ENCODE measurements around the gene REN.

Gene REN

GRCh38 chr1:204166219-204166618, at the start of gene REN:
REN (minus strand) TSS chr1:204166337; CDS start chr1:204166293, 44 bp downstream.
- Histone ChIP-seq H3K27me3 (ENCODE audit: control insufficient read depth in 1 of 2, insufficient read depth in 2 of 2, low read length in 2 of 2) (peaks cover 0 to 7% of the 10 kb centered on the region in 2 donors), H3K36me3 (ENCODE audit: insufficient read depth, low read length) (no peaks in the 10 kb centered on the region), H3K9me3 (ENCODE audit: low read length) (peaks cover 16% of the 10 kb centered on the region), H3K4me3 (ENCODE audit: low read depth in 1 of 2, low read length in 2 of 2) (no peak within 1 kb of the TSS), H3K9ac (ENCODE audit: low read length) (no peak within 1 kb of the TSS), H3K4me1 (ENCODE audit: insufficient read depth, low read length) (no peaks in the 10 kb centered on the region), H3K27ac (ENCODE audit: low read depth, low read length) (no peak within 1 kb of the TSS)

DNA sequence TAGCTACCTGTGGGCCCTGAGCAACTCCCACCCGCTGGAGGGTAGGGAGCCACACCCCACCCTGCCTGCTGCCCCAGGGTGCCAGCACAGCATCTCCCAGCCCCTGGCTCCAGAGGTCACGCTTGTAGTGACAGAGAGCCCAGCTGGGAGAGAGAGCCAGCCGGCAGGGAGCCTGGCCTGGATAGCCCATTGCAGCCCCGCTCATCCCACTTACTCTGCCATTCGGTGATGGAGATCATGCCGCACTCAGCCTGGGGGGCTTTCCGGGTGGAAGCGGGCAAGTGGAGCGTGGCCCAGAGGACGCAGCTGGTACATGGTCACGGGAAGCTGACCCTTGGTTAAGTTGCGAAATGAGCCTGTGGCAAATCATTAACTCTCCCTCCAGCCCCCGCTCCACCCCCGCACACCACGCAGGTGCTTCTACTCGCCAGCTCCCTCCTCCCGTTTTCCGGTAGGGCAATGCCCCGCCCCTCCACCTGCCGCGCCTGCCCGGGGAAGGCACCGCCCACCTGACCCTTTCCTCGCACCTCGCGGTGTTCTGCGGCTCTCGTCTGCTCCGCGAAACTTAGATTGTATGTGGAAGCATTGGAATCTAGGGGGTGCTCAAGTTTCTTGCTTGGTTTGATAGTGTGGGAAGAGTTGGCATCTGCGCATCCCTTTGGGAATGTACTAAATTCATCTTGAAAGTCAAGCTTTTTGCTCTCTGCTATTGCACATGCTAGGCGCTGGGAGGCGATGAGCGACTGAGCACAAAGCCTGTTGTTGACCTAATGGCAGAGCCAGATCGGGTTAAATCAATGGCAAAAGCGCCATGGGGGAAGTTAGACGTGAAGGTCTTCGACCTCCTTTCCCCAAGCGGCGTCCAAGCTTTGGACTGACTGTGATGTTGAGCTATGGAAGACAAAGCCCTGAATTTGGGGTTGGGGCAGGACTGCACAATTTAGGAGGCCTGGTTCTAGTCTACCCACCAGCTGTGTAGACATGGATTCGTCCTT, 47.8 kb upstream of the REN start, which contains the start of gene GOLT1A:
Gene GOLT1A (minus strand): TSS at position 321 of the 995 bp plus-strand sequence. CDS start 82 bp downstream, at position 239.
- Histone ChIP-seq H3K27ac (ENCODE audit: low read depth, low read length) (no peak within 1 kb of the TSS), H3K4me3 (ENCODE audit: low read depth in 1 of 2, low read length in 2 of 2) (peak within 1 kb of the TSS in 1 of 2 donors; percentile 18), H3K9ac (ENCODE audit: low read length) (no peak within 1 kb of the TSS), H3K9me3 (ENCODE audit: low read length) (no peaks in the 10 kb centered on the region), H3K27me3 (ENCODE audit: control insufficient read depth in 1 of 2, insufficient read depth in 2 of 2, low read length in 2 of 2) (peaks cover 0 to 6% of the 10 kb centered on the region in 2 donors), H3K36me3 (ENCODE audit: insufficient read depth, low read length) (no peaks in the 10 kb centered on the region), H3K4me1 (ENCODE audit: insufficient read depth, low read length) (peaks cover 7% of the 10 kb centered on the region)

DNA sequence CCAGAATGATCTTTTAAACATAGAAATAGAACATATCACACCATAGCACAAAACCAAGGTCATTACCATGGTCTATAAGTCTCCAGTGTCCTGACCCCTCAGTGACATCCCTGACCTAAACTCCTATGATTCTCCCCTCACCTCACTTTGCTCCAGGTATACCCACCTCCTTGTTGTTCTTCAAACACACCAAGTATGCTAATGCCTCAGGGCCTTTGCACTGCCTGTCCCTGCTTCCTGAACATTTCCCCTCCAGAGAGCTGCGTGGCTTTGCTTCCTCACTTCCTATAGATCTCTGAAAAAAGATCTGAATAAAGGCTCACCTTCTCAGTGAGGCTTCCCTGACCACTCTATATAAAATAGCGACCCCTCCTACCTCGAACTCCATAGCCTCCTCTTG, 46.6 kb upstream of the REN start:
- no peak overlapping the region for H3K27ac ChIP-seq (ENCODE audit: low read depth, low read length)
- H3K27me3 ChIP-seq (ENCODE audit: control insufficient read depth in 1 of 2, insufficient read depth in 2 of 2, low read length in 2 of 2), result peaks cover 0 to 6% of the 10 kb centered on the region in 2 donors
- no peaks in the 10 kb centered on the region for H3K9me3 ChIP-seq (ENCODE audit: low read length)
- H3K4me1 ChIP-seq (ENCODE audit: insufficient read depth, low read length), result peaks cover 7% of the 10 kb centered on the region
- no peaks in the 10 kb centered on the region for H3K36me3 ChIP-seq (ENCODE audit: insufficient read depth, low read length)
- no peak overlapping the region for H3K4me3 ChIP-seq (ENCODE audit: low read depth in 1 of 2, low read length in 2 of 2)
- H3K9ac ChIP-seq (ENCODE audit: low read length), result no peak overlapping the region

GRCh38 chr1:204211046-204211445, 44.9 kb upstream of the REN start:
- Histone ChIP-seq H3K4me3 (ENCODE audit: low read depth in 1 of 2, low read length in 2 of 2) (no peak overlapping the region), H3K9me3 (ENCODE audit: low read length) (no peaks in the 10 kb centered on the region), H3K27ac (ENCODE audit: low read depth, low read length) (no peak overlapping the region), H3K27me3 (ENCODE audit: control insufficient read depth in 1 of 2, insufficient read depth in 2 of 2, low read length in 2 of 2) (peaks cover 0 to 6% of the 10 kb centered on the region in 2 donors), H3K9ac (ENCODE audit: low read length) (no peak overlapping the region), H3K36me3 (ENCODE audit: insufficient read depth, low read length) (no peaks in the 10 kb centered on the region), H3K4me1 (ENCODE audit: insufficient read depth, low read length) (peaks cover 7% of the 10 kb centered on the region)

- Histone ChIP-seq H3K9me3 (ENCODE audit: low read length) (no peaks in the 10 kb centered on the region), H3K4me1 (ENCODE audit: insufficient read depth, low read length) (no peaks in the 10 kb centered on the region), H3K36me3 (ENCODE audit: insufficient read depth, low read length) (no peaks in the 10 kb centered on the region), H3K27ac (ENCODE audit: low read depth, low read length) (no peak overlapping the region), H3K4me3 (ENCODE audit: low read depth in 1 of 2, low read length in 2 of 2) (no peak overlapping the region), H3K9ac (ENCODE audit: low read length) (no peak overlapping the region), H3K27me3 (ENCODE audit: control insufficient read depth in 1 of 2, insufficient read depth in 2 of 2, low read length in 2 of 2) (no peaks in the 10 kb centered on the region)
Observed at GRCh38 chr1:204207136-204207616, 41.0 kb upstream of the REN start.

GRCh38 chr1:204206121-204206520, 40.0 kb upstream of the REN start:
- no peaks in the 10 kb centered on the region for H3K4me1 ChIP-seq (ENCODE audit: insufficient read depth, low read length)
- H3K27me3 ChIP-seq (ENCODE audit: control insufficient read depth in 1 of 2, insufficient read depth in 2 of 2, low read length in 2 of 2), result peaks cover 0 to 7% of the 10 kb centered on the region in 2 donors
- H3K27ac ChIP-seq (ENCODE audit: low read depth, low read length), result no peak overlapping the region
- no peak overlapping the region for H3K9ac ChIP-seq (ENCODE audit: low read length)
- no peak overlapping the region for H3K4me3 ChIP-seq (ENCODE audit: low read depth in 1 of 2, low read length in 2 of 2)
- no peaks in the 10 kb centered on the region for H3K9me3 ChIP-seq (ENCODE audit: low read length)
- no peaks in the 10 kb centered on the region for H3K36me3 ChIP-seq (ENCODE audit: insufficient read depth, low read length)

DNA sequence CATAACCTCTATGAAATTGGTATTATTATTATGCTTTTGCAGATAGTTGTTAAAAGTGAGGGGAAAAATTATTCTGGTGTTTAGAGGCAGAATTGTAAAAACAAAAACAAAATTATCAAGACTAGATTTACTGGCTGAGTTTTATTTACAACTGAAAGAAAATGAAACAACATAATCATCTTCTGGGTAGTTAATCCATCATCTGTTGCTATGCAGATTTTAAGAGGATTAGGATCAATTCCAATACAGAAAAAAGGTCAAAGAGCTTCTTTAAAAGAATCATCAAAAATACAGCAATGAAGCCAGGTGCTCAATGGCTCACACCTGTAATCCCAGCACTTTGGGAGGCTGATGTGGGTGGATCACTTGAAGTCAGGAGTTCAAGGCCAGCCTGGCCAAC, 39.3 kb upstream of the REN start:
- Histone ChIP-seq H3K36me3 (ENCODE audit: insufficient read depth, low read length) (no peaks in the 10 kb centered on the region), H3K4me1 (ENCODE audit: insufficient read depth, low read length) (no peaks in the 10 kb centered on the region), H3K4me3 (ENCODE audit: low read depth in 1 of 2, low read length in 2 of 2) (no peak overlapping the region), H3K27ac (ENCODE audit: low read depth, low read length) (no peak overlapping the region), H3K9me3 (ENCODE audit: low read length) (no peaks in the 10 kb centered on the region), H3K9ac (ENCODE audit: low read length) (no peak overlapping the region), H3K27me3 (ENCODE audit: control insufficient read depth in 1 of 2, insufficient read depth in 2 of 2, low read length in 2 of 2) (peaks cover 0 to 7% of the 10 kb centered on the region in 2 donors)

- Histone ChIP-seq H3K9me3 (ENCODE audit: low read length) (no peaks in the 10 kb centered on the region), H3K27ac (ENCODE audit: low read depth, low read length) (no peak overlapping the region), H3K4me1 (ENCODE audit: insufficient read depth, low read length) (no peaks in the 10 kb centered on the region), H3K27me3 (ENCODE audit: control insufficient read depth in 1 of 2, insufficient read depth in 2 of 2, low read length in 2 of 2) (peaks cover 0 to 7% of the 10 kb centered on the region in 2 donors), H3K9ac (ENCODE audit: low read length) (no peak overlapping the region), H3K4me3 (ENCODE audit: low read depth in 1 of 2, low read length in 2 of 2) (no peak overlapping the region), H3K36me3 (ENCODE audit: insufficient read depth, low read length) (no peaks in the 10 kb centered on the region)
Observed at GRCh38 chr1:204204944-204205343, 38.8 kb upstream of the REN start.

- no peaks in the 10 kb centered on the region for H3K4me1 ChIP-seq (ENCODE audit: insufficient read depth, low read length)
- no peak overlapping the region for H3K9ac ChIP-seq (ENCODE audit: low read length)
- no peak overlapping the region for H3K4me3 ChIP-seq (ENCODE audit: low read depth in 1 of 2, low read length in 2 of 2)
- no peaks in the 10 kb centered on the region for H3K36me3 ChIP-seq (ENCODE audit: insufficient read depth, low read length)
- peaks cover 0 to 7% of the 10 kb centered on the region in 2 donors for H3K27me3 ChIP-seq (ENCODE audit: control insufficient read depth in 1 of 2, insufficient read depth in 2 of 2, low read length in 2 of 2)
- H3K9me3 ChIP-seq (ENCODE audit: low read length), result no peaks in the 10 kb centered on the region
- H3K27ac ChIP-seq (ENCODE audit: low read depth, low read length), result no peak overlapping the region
Observed at GRCh38 chr1:204203206-204203767, 37.1 kb upstream of the REN start.

DNA sequence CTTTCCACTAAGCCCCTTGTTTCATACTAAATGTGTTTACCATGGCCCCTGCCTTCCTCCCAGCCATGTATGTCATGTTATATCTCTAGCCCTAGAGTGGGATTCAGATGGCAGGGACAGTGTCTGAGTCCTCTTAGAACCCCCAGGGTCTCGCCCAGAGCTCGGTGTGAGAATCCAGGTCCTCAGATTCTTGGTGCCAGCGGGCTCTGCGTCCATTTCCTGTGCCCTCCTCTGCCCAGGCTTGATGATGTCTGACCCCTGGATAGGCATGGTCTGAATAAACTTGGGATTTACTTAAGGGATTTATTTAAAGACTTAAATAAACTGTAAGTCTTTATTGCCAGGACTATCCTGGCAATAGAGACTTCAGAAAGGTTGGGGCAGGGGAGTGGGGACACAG, 36.3 kb upstream of the REN start:
- Histone ChIP-seq H3K27ac (ENCODE audit: low read depth, low read length) (no peak overlapping the region), H3K36me3 (ENCODE audit: insufficient read depth, low read length) (no peaks in the 10 kb centered on the region), H3K9me3 (ENCODE audit: low read length) (no peaks in the 10 kb centered on the region), H3K4me1 (ENCODE audit: insufficient read depth, low read length) (no peaks in the 10 kb centered on the region), H3K9ac (ENCODE audit: low read length) (no peak overlapping the region), H3K27me3 (ENCODE audit: control insufficient read depth in 1 of 2, insufficient read depth in 2 of 2, low read length in 2 of 2) (peaks cover 0 to 7% of the 10 kb centered on the region in 2 donors), H3K4me3 (ENCODE audit: low read depth in 1 of 2, low read length in 2 of 2) (no peak overlapping the region)

DNA sequence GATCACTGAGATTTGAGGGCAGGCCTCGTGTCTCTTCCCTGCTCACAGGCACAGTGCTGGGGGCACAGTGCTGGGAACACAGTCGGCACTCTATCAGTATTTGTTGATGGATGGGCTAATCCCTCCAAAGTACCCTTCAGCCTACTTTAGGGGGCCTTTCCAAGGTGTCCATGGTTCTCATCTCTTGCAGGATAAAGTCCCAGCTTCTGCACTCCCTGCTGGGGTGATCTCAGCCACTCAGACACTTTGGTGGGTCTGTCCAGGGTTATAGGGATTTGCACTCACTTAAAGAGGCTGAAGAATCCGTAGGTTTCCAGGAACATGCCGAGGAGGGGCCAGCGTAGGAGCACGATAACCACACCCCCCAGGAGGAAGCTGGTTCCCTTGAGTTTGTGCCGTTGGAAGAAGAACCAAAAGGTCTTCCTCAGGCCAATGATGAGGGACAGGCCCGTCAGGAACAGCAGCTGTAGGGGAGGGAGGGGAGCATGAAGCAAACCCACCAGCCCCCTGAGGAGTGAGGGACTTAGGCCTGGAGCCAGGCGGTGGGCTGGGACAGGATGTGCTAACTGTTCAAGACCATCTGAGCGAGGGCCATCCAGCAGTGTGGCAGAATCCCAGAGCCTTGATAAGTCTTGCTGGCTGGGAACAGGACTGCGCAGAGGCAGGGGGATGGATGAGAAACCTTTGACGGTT, 35.4 kb upstream of the REN start:
- peaks cover 0 to 7% of the 10 kb centered on the region in 2 donors for H3K27me3 ChIP-seq (ENCODE audit: control insufficient read depth in 1 of 2, insufficient read depth in 2 of 2, low read length in 2 of 2)
- H3K4me1 ChIP-seq (ENCODE audit: insufficient read depth, low read length), result no peaks in the 10 kb centered on the region
- H3K36me3 ChIP-seq (ENCODE audit: insufficient read depth, low read length), result no peaks in the 10 kb centered on the region
- no peak overlapping the region for H3K27ac ChIP-seq (ENCODE audit: low read depth, low read length)
- H3K9ac ChIP-seq (ENCODE audit: low read length), result no peak overlapping the region
- H3K4me3 ChIP-seq (ENCODE audit: low read depth in 1 of 2, low read length in 2 of 2), result no peak overlapping the region
- no peaks in the 10 kb centered on the region for H3K9me3 ChIP-seq (ENCODE audit: low read length)
